DOHH2 (cell line): ENCODE measurements around the gene CSGALNACT2.

Source experiments
- H3F3A ChIP-seq: fragments of 200-600 bp; sonication (generic), shearing (Covaris generic); 2 replicates; pipeline ENCODE4 v1.6.0; 2016; ENCODE audit warnings: antibody characterized with exemption, mild to moderate bottlenecking; ENCODE audit not compliant: control insufficient read depth, insufficient read depth
- H3K27ac ChIP-seq: fragments of 200-600 bp; sonication (generic); 2 replicates; pipeline ENCODE4 v1.5.1; 2014; ENCODE audit warnings: low read depth, mild to moderate bottlenecking, low read length, moderate library complexity
- H3K27me3 ChIP-seq: fragments of 200-600 bp; sonication (generic); 2 replicates; pipeline ENCODE4 v1.6.1; 2014; ENCODE audit warnings: mild to moderate bottlenecking, low read length, mixed read lengths; ENCODE audit not compliant: control insufficient read depth
- H3K36me3 ChIP-seq: fragments of 200-600 bp; sonication (generic); 2 replicates; pipeline ENCODE4 v1.6.1; 2014; ENCODE audit warnings: mild to moderate bottlenecking, low read length, moderate library complexity, mixed read lengths; ENCODE audit not compliant: control insufficient read depth
- H3K4me1 ChIP-seq: fragments of 200-600 bp; sonication (generic); 2 replicates; pipeline ENCODE4 v1.6.1; 2014; ENCODE audit warnings: mild to moderate bottlenecking, low read length, mixed read lengths; ENCODE audit not compliant: control insufficient read depth
- H3K4me2 ChIP-seq: fragments of 200-600 bp; sonication (generic); 2 replicates; pipeline ENCODE4 v1.6.0; 2014; ENCODE audit warnings: mild to moderate bottlenecking, low read length, moderate library complexity
- H3K4me3 ChIP-seq: fragments of 200-600 bp; sonication (generic); 2 replicates; pipeline ENCODE4 v1.5.1; 2014; ENCODE audit warnings: mild to moderate bottlenecking, low read length, mixed read lengths
- H3K79me2 ChIP-seq: fragments of 200-600 bp; sonication (generic); 2 replicates; pipeline ENCODE4 v1.6.1; 2014; ENCODE audit warnings: mild to moderate bottlenecking, low read length, mixed read lengths; ENCODE audit not compliant: control insufficient read depth
- H3K9me2 ChIP-seq: fragments of 200-600 bp; sonication (generic); replicated peaks from 2 replicates; pipeline ENCODE4 v1.6.1; 2014; ENCODE audit warnings: mild to moderate bottlenecking, low read length, mixed read lengths; ENCODE audit not compliant: control insufficient read depth
- H3K9me3 ChIP-seq: fragments of 200-600 bp; sonication (generic); 2 replicates; pipeline ENCODE4 v1.6.1; 2014; ENCODE audit warnings: antibody characterized with exemption, low read length, mixed read lengths; ENCODE audit not compliant: control insufficient read depth, insufficient read depth
- H4K20me1 ChIP-seq: fragments of 200-600 bp; sonication (generic); 2 replicates; pipeline ENCODE4 v1.6.0; 2014; ENCODE audit warnings: low read depth, mild to moderate bottlenecking, antibody characterized with exemption, low read length, moderate library complexity; ENCODE audit not compliant: control insufficient read depth, insufficient read depth
- CTCF ChIP-seq: fragments of 200-600 bp; sonication (generic); IDR thresholded peaks from one replicate; pipeline ENCODE4 v1.5.1; 2014; ENCODE audit warnings: antibody characterized with exemption, mild to moderate bottlenecking, low read depth, low read length; ENCODE audit not compliant: poor library complexity, severe bottlenecking
- EZH2phosphoT487 ChIP-seq: fragments of 200-600 bp; sonication (generic); IDR thresholded peaks from 2 replicates; pipeline ENCODE4 v1.6.1; 2017; ENCODE audit warnings: borderline replicate concordance, mild to moderate bottlenecking, antibody characterized with exemption, low read length, moderate library complexity, mixed read lengths

The CSGALNACT2 gene

GRCh38 chr10:43136432-43136831, 1.8 kb upstream of the CSGALNACT2 start:
- Histone ChIP-seq H3K4me1 (peaks cover 60% of the 10 kb centered on the region), H3F3A (no peaks in the 10 kb centered on the region), H3K79me2 (peaks cover 39% of the 10 kb centered on the region), H3K4me2 (peak overlapping the region; percentile 88; the same call in 1 of the 2 replicates), H3K36me3 (peaks cover 3% of the 10 kb centered on the region; the same call in 1 of the 2 replicates), H3K9me3 (no peaks in the 10 kb centered on the region), H3K4me3 (no peak overlapping the region), H3K9me2 (no peaks in the 10 kb centered on the region), H4K20me1 (no peaks in the 10 kb centered on the region), H3K27ac (no peak overlapping the region), H3K27me3 (no peaks in the 10 kb centered on the region)
- TF ChIP-seq EZH2phosphoT487 (no peak), CTCF (no peak)

GRCh38 chr10:43136995-43137716, 1.1 kb upstream of the CSGALNACT2 start:
- Histone ChIP-seq H3K4me1 (peaks cover 65% of the 10 kb centered on the region), H3K9me3 (no peaks in the 10 kb centered on the region), H3F3A (no peaks in the 10 kb centered on the region), H3K36me3 (peaks cover 3% of the 10 kb centered on the region; the same call in 1 of the 2 replicates), H3K4me3 (peak overlapping the region; percentile 94), H3K27me3 (no peaks in the 10 kb centered on the region), H4K20me1 (no peaks in the 10 kb centered on the region), H3K79me2 (peaks cover 44% of the 10 kb centered on the region), H3K9me2 (no peaks in the 10 kb centered on the region), H3K4me2 (peak overlapping the region; percentile 88), H3K27ac (no peak overlapping the region)
- TF ChIP-seq CTCF = no peak
- no peak for TF ChIP-seq EZH2phosphoT487

GRCh38 chr10:43137717-43138020, 576 bp upstream of the CSGALNACT2 start:
- no peaks in the 10 kb centered on the region for H3K9me2 ChIP-seq
- peak; percentile 47 for TF ChIP-seq CTCF
- TF ChIP-seq EZH2phosphoT487 = no peak
- peaks cover 69% of the 10 kb centered on the region for H3K4me1 ChIP-seq
- peaks cover 49% of the 10 kb centered on the region for H3K79me2 ChIP-seq
- no peaks in the 10 kb centered on the region for H3K9me3 ChIP-seq
- peaks cover 3% of the 10 kb centered on the region; the same call in 1 of the 2 replicates for H3K36me3 ChIP-seq
- H3F3A ChIP-seq = no peaks in the 10 kb centered on the region
- H3K27ac ChIP-seq = peak overlapping the region; percentile 66
- no peaks in the 10 kb centered on the region for H3K27me3 ChIP-seq
- 0 out of 2 replicates have a peak, but pooled peaks cover 2% of the 10 kb centered on the region for H4K20me1 ChIP-seq
- H3K4me3 ChIP-seq = peak overlapping the region; percentile 94
- peak overlapping the region; percentile 88 for H3K4me2 ChIP-seq
